IMR-90 (cell line): Measurements from ENCODE around the gene BCAS3. TPM values are rescaled to one million over a fixed set of nuclear protein-coding genes. Genes with fewer than 3 reads are reported as not detected.

Experiments
- ATAC-seq: fragments of 200-7000 bp; cut with Tn5 transposase; 2 replicates; pipeline ENCODE4 v1.9.1; 2020; ENCODE audit warnings: low read depth, mild to moderate bottlenecking, moderate library complexity
- BruUV-seq: library from RNA; stranded (reverse); fragments of 400-500 nt; replicated peaks from 2 replicates; lab custom pipeline; 2021; lab: Mats Ljungman, UMichigan
- CTCF ChIA-PET: fragments of 300-600 bp; formaldehyde crosslinking; extraction: SDS; loops from one replicate; lab custom pipeline; 2021; ENCODE audit warnings: antibody characterized with exemption; lab: Yijun Ruan, JAX
- POLR2A ChIA-PET: fragments of 300-600 bp; sonication (Branson Sonifier 250); formaldehyde crosslinking; loops from one replicate; lab custom pipeline; 2022; ENCODE audit warnings: antibody characterized with exemption; ENCODE audit not compliant: unreplicated experiment; lab: Charles Lee
- DNase-seq: peaks from one replicate; pipeline ENCODE4 v3.0.0; 2013
- H2AFZ ChIP-seq: replicated peaks from 2 replicates; pipeline ENCODE3; 2013; ENCODE audit warnings: low read length, mild to moderate bottlenecking; ENCODE audit not compliant: poor library complexity
- H2AK5ac ChIP-seq: 2 replicates; pipeline ENCODE4 v1.6.1; 2013; ENCODE audit warnings: low read depth, low read length, inconsistent platforms
- H2AK9ac ChIP-seq: replicated peaks from 2 replicates; pipeline ENCODE3; 2013; ENCODE audit warnings: mild to moderate bottlenecking, low read depth, low read length, moderate library complexity; ENCODE audit not compliant: poor library complexity
- H2BK120ac ChIP-seq: 2 replicates; pipeline ENCODE4 v1.6.1; 2013; ENCODE audit warnings: low read depth, low read length, inconsistent platforms
- H2BK15ac ChIP-seq: 3 replicates; pipeline ENCODE4 v1.6.1; 2013; ENCODE audit warnings: low read depth, low read length, inconsistent platforms
- H2BK20ac ChIP-seq: 2 replicates; pipeline ENCODE4 v1.6.1; 2013; ENCODE audit warnings: low read depth, mild to moderate bottlenecking, inconsistent platforms, low read length, moderate library complexity
- H2BK5ac ChIP-seq: 2 replicates; pipeline ENCODE4 v1.6.1; 2013; ENCODE audit warnings: mild to moderate bottlenecking, low read depth, low read length, inconsistent platforms; ENCODE audit not compliant: poor library complexity, severe bottlenecking
- H3K14ac ChIP-seq: replicated peaks from 2 replicates; pipeline ENCODE4 v1.6.1; 2013; ENCODE audit warnings: low read depth, low read length, inconsistent platforms
- H3K18ac ChIP-seq: 2 replicates; pipeline ENCODE4 v1.6.1; 2013; ENCODE audit warnings: low read depth, low read length, control low read depth
- H3K23ac ChIP-seq: 2 replicates; pipeline ENCODE4 v1.6.1; 2013; ENCODE audit warnings: low read depth, low read length, inconsistent platforms
- H3K27ac ChIP-seq: 2 replicates; pipeline ENCODE4 v1.5.1; 2013; ENCODE audit warnings: mild to moderate bottlenecking, control low read depth, low read length; ENCODE audit not compliant: insufficient read depth
- H3K27me3 ChIP-seq: 2 replicates; pipeline ENCODE4 v1.6.1; 2013; ENCODE audit warnings: low read length; ENCODE audit not compliant: control insufficient read depth, insufficient read depth
- H3K36me3 ChIP-seq: 2 replicates; pipeline ENCODE4 v1.6.1; 2013; ENCODE audit warnings: low read length, mixed read lengths; ENCODE audit not compliant: control insufficient read depth, insufficient read depth
- H3K4ac ChIP-seq: 2 replicates; pipeline ENCODE4 v1.6.1; 2013; ENCODE audit warnings: low read depth, low read length, inconsistent platforms
- H3K4me1 ChIP-seq: 2 replicates; pipeline ENCODE4 v1.6.1; 2013; ENCODE audit warnings: low read length, mixed read lengths; ENCODE audit not compliant: control insufficient read depth, insufficient read depth
- H3K4me2 ChIP-seq: 2 replicates; pipeline ENCODE4 v1.6.1; 2013; ENCODE audit warnings: low read depth, mild to moderate bottlenecking, control low read depth, low read length, moderate library complexity
- H3K4me3 ChIP-seq: 2 replicates; pipeline ENCODE4 v1.5.1; 2013; ENCODE audit warnings: low read depth, mild to moderate bottlenecking, control low read depth, low read length, moderate library complexity; ENCODE audit not compliant: insufficient read depth
- H3K56ac ChIP-seq: 2 replicates; pipeline ENCODE4 v1.6.1; 2013; ENCODE audit warnings: low read length, inconsistent platforms; ENCODE audit not compliant: insufficient read depth; ENCODE audit errors: extremely low read depth
- H3K79me1 ChIP-seq, 2 experiments: 2 replicates each; pipeline ENCODE4 v1.6.1; 2013; ENCODE audit warnings: low read length in 2 of 2, inconsistent platforms in 1 of 2, low read depth in 1 of 2
- H3K9ac ChIP-seq: 2 replicates; pipeline ENCODE4 v1.6.1; 2013; ENCODE audit warnings: low read depth, low read length, control low read depth
- H3K9me1 ChIP-seq: 2 replicates; pipeline ENCODE4 v1.6.1; 2013; ENCODE audit warnings: low read length, inconsistent platforms; ENCODE audit not compliant: insufficient read depth
- H3K9me3 ChIP-seq: 2 replicates; pipeline ENCODE4 v1.6.1; 2013; ENCODE audit warnings: low read length; ENCODE audit not compliant: control insufficient read depth, insufficient read depth
- H4K20me1 ChIP-seq: 2 replicates; pipeline ENCODE4 v1.6.1; 2013; ENCODE audit warnings: low read length, inconsistent platforms; ENCODE audit not compliant: insufficient read depth
- H4K5ac ChIP-seq: 2 replicates; pipeline ENCODE4 v1.6.1; 2013; ENCODE audit warnings: mild to moderate bottlenecking, low read depth, low read length, control low read depth
- H4K8ac ChIP-seq, 2 experiments: 2 replicates each; pipeline ENCODE4 v1.6.1; 2013; ENCODE audit warnings: low read depth in 2 of 2, low read length in 2 of 2, control low read depth in 1 of 2, inconsistent platforms in 1 of 2
- H4K91ac ChIP-seq: 2 replicates; pipeline ENCODE4 v1.6.1; 2013; ENCODE audit warnings: low read depth, low read length, inconsistent platforms; ENCODE audit not compliant: insufficient read depth
- BHLHE40 ChIP-seq: fragments of 150-350 bp; IDR thresholded peaks from 2 replicates; pipeline ENCODE4 v1.6.1; 2016; ENCODE audit warnings: mild to moderate bottlenecking, low read depth, low read length
- CEBPB ChIP-seq: IDR thresholded peaks from 2 replicates; pipeline ENCODE4 v1.6.1; 2012; ENCODE audit warnings: low read depth, low read length, improper control_type of control experiment
- CTCF ChIP-seq: conservative IDR thresholded peaks from 2 replicates; pipeline ENCODE4 v1.5.1; 2012; ENCODE audit warnings: mild to moderate bottlenecking, low read depth, low read length, improper control_type of control experiment
- ELK1 ChIP-seq: fragments of 150-350 bp; IDR thresholded peaks from 2 replicates; pipeline ENCODE4 v1.6.1; 2016; ENCODE audit warnings: low read depth, mild to moderate bottlenecking, low read length, moderate library complexity, borderline replicate concordance
- MXI1 ChIP-seq: IDR thresholded peaks from 2 replicates; pipeline ENCODE4 v1.6.1; 2012; ENCODE audit warnings: low read depth, mild to moderate bottlenecking, low read length, moderate library complexity, borderline replicate concordance
- RFX5 ChIP-seq: IDR thresholded peaks from 2 replicates; pipeline ENCODE4 v1.8.0; 2012; ENCODE audit warnings: low read depth, mild to moderate bottlenecking, low read length, moderate library complexity
- whole genome bisulfite sequencing, 2 experiments: methylation state at CpG; one replicate each; pipeline versions ENCODE4 v1.1.5 to v1.1.7; 2013; ENCODE audit warnings: missing lambda C conversion rate in 2 of 2; ENCODE audit not compliant: insufficient read length in 1 of 2; ENCODE audit errors: extremely low coverage in 2 of 2; 5-methylcytosine and 5-hydroxymethylcytosine counted together
- dilution Hi-C: fragments of 300-500 bp; cut with HindIII; formaldehyde crosslinking; loops from one replicate; pipeline ENCODE4 v1.14.3; 2018; ENCODE audit warnings: low sequenced_read_pairs; ENCODE audit not compliant: unreplicated experiment
- in situ Hi-C: fragments of 300-500 bp; cut with MboI; formaldehyde crosslinking; loops from 3 replicates; pipeline ENCODE4 v1.14.3; 2019; ENCODE audit warnings: low sequenced_read_pairs, inconsistent platforms, mixed read lengths
- intact Hi-C: fragments of 100-400 bp; cut with micrococcal nuclease; formaldehyde crosslinking; loops from 2 replicates; pipeline ENCODE4 v1.10.0; 2022
- polyA plus RNA-seq, 3 experiments: library from polyadenylated mRNA; depleted of rRNA; stranded (reverse); fragments of >200 nt; gene quantifications; 2 replicates each; pipeline ENCODE4 v1.2.3, GENCODE V29; 2012; ENCODE audit warnings: low replicate concordance in 1 of 3
- total RNA-seq: library from RNA; depleted of rRNA; stranded (reverse); fragments of >200 nt; gene quantifications from 2 replicates; pipeline ENCODE4 v1.2.3, GENCODE V29; 2012

BCAS3 gene
- total and polyA plus RNA-seq, 2 of the 4 experiments (the other 2 are of a cell fraction) = 6.3 to 27.1 TPM

GRCh38 chr17:60851181-60851580, 173.5 kb downstream of the BCAS3 start:
- no peak overlapping the region for H4K8ac ChIP-seq
- peak overlapping the region; percentile 2; the same call in 1 of the 2 replicates for H3K14ac ChIP-seq
- no peak overlapping the region for H3K56ac ChIP-seq
- H3K36me3 ChIP-seq = no peaks in the 10 kb centered on the region
- H3K27me3 ChIP-seq = no peaks in the 10 kb centered on the region
- H2BK20ac ChIP-seq = no peak overlapping the region
- H4K20me1 ChIP-seq = no peaks in the 10 kb centered on the region
- no peak overlapping the region for H3K4me3 ChIP-seq
- no peak overlapping the region for H2AK9ac ChIP-seq
- DNase-seq = no peak
- H3K4me2 ChIP-seq = peak overlapping the region; percentile 62; the same call in 1 of the 2 replicates
- BruUV-seq = no TSS peak
- no peak overlapping the region for H2BK5ac ChIP-seq
- dilution Hi-C loops (no loop called here), intact Hi-C loops (loop anchor here (10.0 kb wide), 1 partner anchor 126 kb away; no protein-coding TSS in a partner anchor), in situ Hi-C loops (no loop called here)
- H3K23ac ChIP-seq = no peak overlapping the region
- ChIA-PET CTCF (interaction anchor here (0.6 kb wide), 1 partner anchor 346 kb away, joined by 3 read pairs; no protein-coding TSS in a partner anchor), POLR2A (no interaction called here)
- no peak for TF ChIP-seq CEBPB
- no peak for TF ChIP-seq CTCF
- no peak for TF ChIP-seq BHLHE40
- TF ChIP-seq RFX5 = no peak
- no peak for TF ChIP-seq MXI1
- no peak for TF ChIP-seq ELK1
- no peak overlapping the region for H3K9ac ChIP-seq
- H2AFZ ChIP-seq = peak overlapping the region; percentile 70
- WGBS, 2 experiments = 70% methylated on average over 2 of the region's 17 CpGs; no CpG with 5 or more reads in 1 of the 2 experiments
- no peak overlapping the region for H4K5ac ChIP-seq
- no peak overlapping the region for H4K91ac ChIP-seq
- H2BK15ac ChIP-seq = no peak overlapping the region
- no peak overlapping the region for H2AK5ac ChIP-seq
- H3K4ac ChIP-seq = no peak overlapping the region
- H3K18ac ChIP-seq = no peak overlapping the region
- H3K9me1 ChIP-seq = 0 out of 2 replicates have a peak, but pooled peaks cover 4% of the 10 kb centered on the region
- no peaks in the 10 kb centered on the region for H3K4me1 ChIP-seq
- no peaks in the 10 kb centered on the region for H3K9me3 ChIP-seq
- no peak overlapping the region for H3K27ac ChIP-seq
- H3K79me1 ChIP-seq = no peaks in the 10 kb centered on the region
- H2BK120ac ChIP-seq = no peak overlapping the region
- ATAC-seq = no peak
